ENCODE measurements around the gene TMEM106A. TPM values are rescaled to one million over a fixed set of nuclear protein-coding genes. Genes with fewer than 3 reads are reported as not detected.
A peak's percentile ranks its signal among the peaks of the same experiment; 100 is the strongest.
"Not testable (repeated sequence)": the region's sequence is repeated elsewhere in the genome, so short reads cannot be mapped to it uniquely, and the experiment has no call there.

The TMEM106A gene, protein sequence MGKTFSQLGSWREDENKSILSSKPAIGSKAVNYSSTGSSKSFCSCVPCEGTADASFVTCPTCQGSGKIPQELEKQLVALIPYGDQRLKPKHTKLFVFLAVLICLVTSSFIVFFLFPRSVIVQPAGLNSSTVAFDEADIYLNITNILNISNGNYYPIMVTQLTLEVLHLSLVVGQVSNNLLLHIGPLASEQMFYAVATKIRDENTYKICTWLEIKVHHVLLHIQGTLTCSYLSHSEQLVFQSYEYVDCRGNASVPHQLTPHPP
- 7.8 TPM for total RNA-seq
- polyA plus RNA-seq (ENCODE audit: insufficient read depth in 1 of 8, insufficient read length in 8 of 8, low replicate concordance in 1 of 8): 10 to 100 TPM in 1 of 8 donors, 1 to 10 TPM in 7; 5.9 to 10.4 (median 7.8) TPM
- long read RNA-seq, donor 1, partial matches to known transcripts: 0 of 1 reads
- long read RNA-seq, donor 1, other reads (novel, unspliced or antisense): 0 of 1 reads
- long read RNA-seq, donor 2, partial matches to known transcripts: 0 of 1 reads
- long read RNA-seq, donor 2, other reads (novel, unspliced or antisense): 0 of 1 reads
- long read RNA-seq, donor 3, partial matches to known transcripts: 0 of 1 reads
- long read RNA-seq, donor 3, other reads (novel, unspliced or antisense): 0 of 1 reads
- long read RNA-seq, donor 4: 0 reads
- long read RNA-seq, donor 5, partial matches to known transcripts: 17 of 17 reads
- long read RNA-seq, donor 5, other reads (novel, unspliced or antisense): 0 of 17 reads
- long read RNA-seq, donor 6: 0 reads
- long read RNA-seq, donor 7: 0 reads
- long read RNA-seq, donor 8: 0 reads
- long read RNA-seq, donor 9, partial matches to known transcripts: 0 of 1 reads
- long read RNA-seq, donor 9, other reads (novel, unspliced or antisense): 0 of 1 reads
- long read RNA-seq, donor 10, partial matches to known transcripts: 0 of 4 reads
- long read RNA-seq, donor 10, other reads (novel, unspliced or antisense): 0 of 4 reads
- long read RNA-seq, donor 11, partial matches to known transcripts: 0 of 3 reads
- long read RNA-seq, donor 11, other reads (novel, unspliced or antisense): 0 of 3 reads

DNA sequence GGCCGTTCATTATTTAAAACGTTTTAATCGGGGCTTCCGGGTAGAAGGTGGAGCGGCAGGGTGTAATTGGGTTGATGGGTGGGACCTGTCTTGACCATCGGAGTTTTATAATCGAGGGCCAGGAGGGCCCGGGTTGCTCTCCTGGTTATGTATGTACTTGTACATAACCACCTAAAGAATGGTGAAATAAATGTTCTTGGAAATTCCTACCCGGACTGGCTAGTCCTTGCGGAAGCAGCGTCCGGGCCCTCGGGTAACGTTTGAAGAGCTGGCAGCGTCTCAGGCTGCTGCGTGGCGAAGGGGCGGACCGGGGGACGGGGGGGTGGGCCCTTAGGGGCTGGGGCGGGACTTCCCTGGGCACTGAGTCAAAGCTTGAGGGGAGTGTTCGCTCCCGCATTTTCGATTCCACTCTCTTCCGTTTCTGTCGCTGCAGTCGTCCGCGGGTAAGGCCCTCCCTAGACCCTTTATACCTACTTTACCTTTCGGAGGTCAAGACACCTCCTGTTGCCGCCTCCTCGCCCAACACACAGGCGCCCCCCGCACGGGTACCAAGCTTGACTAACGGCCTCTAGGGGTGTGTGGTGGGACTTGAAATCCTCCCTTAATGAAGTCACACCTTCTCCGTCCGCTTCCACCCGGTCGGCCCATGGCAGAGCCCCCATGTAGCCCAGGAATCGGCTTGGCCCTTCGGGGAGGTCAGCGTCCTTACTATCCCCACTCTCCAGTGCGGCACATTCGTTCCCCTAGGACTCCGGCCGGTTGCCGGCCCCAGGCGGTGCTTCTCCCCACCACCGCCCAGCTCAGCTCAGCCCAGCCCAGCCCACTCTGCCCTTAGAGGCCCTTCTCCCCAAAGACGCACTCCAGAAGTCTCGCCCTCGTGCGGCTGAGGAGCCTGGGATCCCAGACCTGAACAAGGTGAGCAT, at the start of gene TMEM106A:
Gene TMEM106A (plus strand): TSS at position 396 of the 923 bp plus-strand sequence. CDS start 1,167 bp downstream, outside the sequence.
- no peaks in the 10 kb centered on the region for H3K27me3 ChIP-seq (ENCODE audit: control insufficient read depth, insufficient read depth, low read length)
- peak within 1 kb of the TSS; percentile 77 for H3K4me3 ChIP-seq (ENCODE audit: low read length)
- H3K36me3 ChIP-seq (ENCODE audit: control insufficient read depth, insufficient read depth, low read length): peaks cover 39% of the 10 kb centered on the region
- peaks cover 20% of the 10 kb centered on the region for H3K4me1 ChIP-seq (ENCODE audit: control insufficient read depth, insufficient read depth, low read length)
- H3K9me3 ChIP-seq (replicated peaks; ENCODE audit: control insufficient read depth, low read depth, low read length): no peaks in the 10 kb centered on the region
- H3K27ac ChIP-seq (ENCODE audit: low read length): peak within 1 kb of the TSS; percentile 92
- WGBS (ENCODE audit: insufficient coverage): 0% methylated on average over 22 of the region's 54 CpGs
- DNase-seq: peak; percentile 94

DNA sequence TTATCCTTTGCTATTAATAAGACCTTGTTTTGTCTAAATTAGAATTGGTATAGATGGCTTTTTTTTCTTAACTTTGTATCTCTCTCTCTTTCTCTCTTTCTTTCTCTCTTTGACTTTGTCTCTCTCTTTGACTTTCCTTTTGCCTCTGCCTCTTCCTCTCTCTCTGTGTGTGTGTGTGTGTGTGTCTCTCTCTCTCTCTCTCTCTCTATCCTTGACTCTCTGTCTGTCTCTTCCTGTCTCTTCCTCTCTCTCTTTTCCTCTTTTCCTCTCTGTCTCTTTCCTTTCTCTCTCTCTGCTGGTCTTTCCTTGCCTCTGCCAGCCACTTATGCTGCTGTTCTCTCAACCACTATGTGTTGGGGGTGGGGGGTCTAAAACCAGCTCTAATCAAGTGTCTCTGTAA, 45.7 kb upstream of the TMEM106A start:
- H3K36me3 ChIP-seq (ENCODE audit: control insufficient read depth, insufficient read depth, low read length); H3K27me3 ChIP-seq (ENCODE audit: control insufficient read depth, insufficient read depth, low read length); DNase-seq; H3K4me3 ChIP-seq (ENCODE audit: low read length); H3K27ac ChIP-seq (ENCODE audit: low read length); H3K9me3 ChIP-seq (replicated peaks; ENCODE audit: control insufficient read depth, low read depth, low read length): not testable (repeated sequence)
- peaks cover 11% of the 10 kb centered on the region for H3K4me1 ChIP-seq (ENCODE audit: control insufficient read depth, insufficient read depth, low read length)

DNA sequence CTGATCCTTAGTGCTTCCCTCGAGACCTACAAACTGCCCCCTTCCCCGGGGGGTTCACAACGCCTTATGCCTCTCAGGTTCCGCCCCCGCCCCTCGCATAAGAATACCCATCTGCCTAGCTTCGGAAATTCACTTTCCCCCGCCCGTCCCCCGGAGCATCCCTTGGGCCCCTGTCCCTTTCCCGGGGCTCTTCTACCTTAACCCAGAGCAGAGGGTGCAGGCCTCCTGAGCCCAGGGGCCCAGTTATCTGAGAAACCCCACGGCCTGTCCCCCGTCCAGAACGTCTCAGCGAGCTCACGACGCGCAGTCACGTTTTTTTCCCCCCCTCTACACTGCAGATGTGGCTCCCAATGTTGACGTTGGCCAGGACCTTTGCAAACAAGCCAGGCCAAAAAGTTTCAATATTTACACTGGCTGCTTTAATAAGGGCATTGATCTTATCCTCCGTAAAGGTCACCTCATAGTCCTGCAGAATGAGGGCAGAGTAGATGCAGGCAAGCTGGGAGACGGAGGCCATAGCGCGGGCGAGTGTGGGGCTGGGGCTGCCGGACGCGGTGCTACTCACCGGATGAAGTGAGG, 42.0 kb upstream of the TMEM106A start:
- WGBS (ENCODE audit: insufficient coverage): 0% methylated on average over 11 of the region's 29 CpGs
- Histone ChIP-seq H3K27ac (ENCODE audit: low read length) (peak overlapping the region; percentile 100), H3K4me3 (ENCODE audit: low read length) (peak overlapping the region; percentile 63), H3K36me3 (ENCODE audit: control insufficient read depth, insufficient read depth, low read length) (no peaks in the 10 kb centered on the region), H3K27me3 (ENCODE audit: control insufficient read depth, insufficient read depth, low read length) (no peaks in the 10 kb centered on the region), H3K9me3 (replicated peaks; ENCODE audit: control insufficient read depth, low read depth, low read length) (no peaks in the 10 kb centered on the region), H3K4me1 (ENCODE audit: control insufficient read depth, insufficient read depth, low read length) (peaks cover 18% of the 10 kb centered on the region)
- DNase-seq: peak; percentile 69

DNA sequence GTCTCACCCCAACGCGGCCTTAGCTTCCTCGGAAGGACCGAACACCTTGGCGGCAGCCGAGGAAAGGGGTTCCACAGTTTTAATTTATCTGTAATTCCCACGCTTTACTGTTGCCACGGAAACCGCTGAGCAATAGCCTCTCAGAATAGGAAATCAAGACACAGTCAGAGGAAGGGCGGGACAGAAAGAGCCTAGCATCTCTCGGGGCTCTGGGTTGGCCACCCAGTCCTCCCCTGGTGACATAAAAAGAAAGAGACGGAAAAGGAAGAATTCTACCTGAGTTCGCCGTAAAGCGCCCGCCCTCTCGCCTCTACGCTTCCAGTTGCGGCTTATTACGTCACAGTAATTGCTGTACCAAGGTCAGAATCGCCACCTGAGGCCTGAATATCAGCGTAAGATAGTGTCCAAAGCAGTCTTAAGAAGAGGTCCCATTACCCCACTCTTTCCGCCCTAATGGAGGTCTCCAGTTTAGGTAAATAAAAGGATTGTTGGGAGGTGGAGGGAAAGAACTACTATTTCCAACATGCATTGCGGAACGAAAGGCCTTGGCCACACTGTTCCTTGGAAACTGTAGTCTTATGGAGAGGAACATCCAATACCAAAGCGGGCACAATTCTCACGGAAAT, 41.4 kb upstream of the TMEM106A start:
- Histone ChIP-seq H3K27me3 (ENCODE audit: control insufficient read depth, insufficient read depth, low read length) (no peaks in the 10 kb centered on the region), H3K9me3 (replicated peaks; ENCODE audit: control insufficient read depth, low read depth, low read length) (no peaks in the 10 kb centered on the region), H3K36me3 (ENCODE audit: control insufficient read depth, insufficient read depth, low read length) (no peaks in the 10 kb centered on the region), H3K27ac (ENCODE audit: low read length) (peak overlapping the region; percentile 100), H3K4me1 (ENCODE audit: control insufficient read depth, insufficient read depth, low read length) (peaks cover 18% of the 10 kb centered on the region), H3K4me3 (ENCODE audit: low read length) (peak overlapping the region; percentile 63)
- 0% methylated on average over 14 of the region's 27 CpGs for WGBS (ENCODE audit: insufficient coverage)
- peak; percentile 98 for DNase-seq

DNA sequence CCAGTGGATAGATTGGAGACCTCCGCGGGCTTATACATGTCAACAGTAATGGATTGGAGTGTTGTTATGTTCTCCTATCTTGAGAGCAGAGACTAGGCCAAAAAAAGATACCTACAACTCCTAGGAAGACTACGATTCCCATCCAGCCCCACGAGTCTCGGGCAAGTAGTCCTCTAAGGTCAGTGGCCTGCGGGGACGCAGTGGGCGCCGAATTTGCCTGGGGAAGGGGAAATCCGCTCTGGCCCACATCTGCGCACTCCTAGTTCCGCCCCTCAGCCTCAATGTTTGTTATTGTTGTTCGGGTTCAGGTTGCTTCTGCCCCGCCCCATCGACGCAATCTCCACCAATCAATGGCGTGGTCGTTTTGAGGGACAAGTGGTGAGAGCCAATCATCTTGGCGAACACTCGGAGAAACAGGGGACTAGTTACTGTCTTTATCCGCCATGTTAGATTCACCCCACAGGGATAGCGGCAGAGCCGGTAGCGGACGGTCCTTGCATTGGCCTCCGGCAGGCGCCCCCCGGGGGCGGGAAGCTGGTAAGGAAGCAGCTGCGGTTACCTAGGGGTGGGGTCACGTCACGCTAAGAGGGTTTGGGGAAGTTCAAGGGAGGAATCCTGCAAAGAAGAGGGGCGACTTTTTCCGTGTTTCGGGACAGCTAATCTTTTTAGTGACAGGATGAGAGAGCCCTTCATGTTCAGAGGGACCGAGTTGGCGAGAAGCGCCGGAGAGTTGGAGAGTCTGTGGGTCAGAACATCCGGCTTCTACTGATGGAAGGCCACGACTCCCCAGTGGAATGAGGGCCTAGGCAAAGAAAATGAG, 40.7 kb upstream of the TMEM106A start, which contains the start of gene NBR1:
Gene NBR1 (plus strand): TSS at position 449 of the 820 bp plus-strand sequence. CDS start 4,586 bp downstream, outside the sequence.
- DNase-seq: peak; percentile 100
- Histone ChIP-seq H3K9me3 (replicated peaks; ENCODE audit: control insufficient read depth, low read depth, low read length) (no peaks in the 10 kb centered on the region), H3K4me1 (ENCODE audit: control insufficient read depth, insufficient read depth, low read length) (peaks cover 18% of the 10 kb centered on the region), H3K4me3 (ENCODE audit: low read length) (peak within 1 kb of the TSS; percentile 63), H3K27ac (ENCODE audit: low read length) (peak within 1 kb of the TSS; percentile 100), H3K27me3 (ENCODE audit: control insufficient read depth, insufficient read depth, low read length) (no peaks in the 10 kb centered on the region), H3K36me3 (ENCODE audit: control insufficient read depth, insufficient read depth, low read length) (peaks cover 3% of the 10 kb centered on the region)
- 0% methylated on average over 26 of the region's 41 CpGs for WGBS (ENCODE audit: insufficient coverage)

DNA sequence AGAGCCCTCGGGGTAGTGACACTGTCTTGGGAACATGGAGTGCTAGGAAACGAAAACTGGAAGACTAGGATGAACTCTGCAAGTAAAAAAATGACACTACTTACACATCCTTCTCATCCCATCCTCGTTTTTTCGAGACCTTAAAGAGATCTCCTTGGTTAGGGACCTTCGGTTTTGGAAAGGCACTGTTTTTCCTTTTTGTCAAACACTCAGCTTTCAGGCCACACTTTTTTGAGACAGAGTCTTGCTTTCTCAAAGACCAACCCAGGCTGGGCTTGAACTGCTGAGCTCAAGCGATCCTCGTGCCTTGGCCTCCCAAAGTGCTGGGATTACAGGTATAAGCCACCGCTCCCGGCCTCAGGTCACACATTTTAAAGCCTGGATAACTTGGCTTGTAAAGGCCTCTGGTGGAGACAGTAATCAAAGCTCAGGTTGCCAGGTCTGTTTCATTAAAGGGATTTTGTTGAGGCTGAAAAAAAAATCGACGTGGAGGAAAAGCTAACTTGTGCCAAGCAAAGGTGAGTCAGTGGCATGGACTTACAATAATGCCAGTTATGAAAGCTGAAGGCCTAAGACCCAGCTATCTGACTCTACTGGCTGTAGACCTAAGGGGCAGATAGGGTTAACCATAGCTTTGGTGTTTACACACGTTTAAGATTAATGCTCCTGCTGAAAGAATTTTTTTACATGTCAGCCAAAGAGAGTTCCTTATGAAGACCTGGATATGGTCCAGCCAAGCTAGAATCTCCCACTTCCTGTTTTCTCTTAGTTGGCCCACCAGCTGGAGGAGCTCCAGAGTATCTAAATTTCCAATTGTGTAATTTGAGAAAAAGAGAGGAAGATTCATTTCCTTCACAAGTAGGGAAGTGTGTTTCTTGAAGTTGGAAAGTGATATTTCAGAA, 39.8 kb upstream of the TMEM106A start:
- WGBS (ENCODE audit: insufficient coverage): 7% methylated on average over 9 of the region's 12 CpGs
- Histone ChIP-seq H3K4me1 (ENCODE audit: control insufficient read depth, insufficient read depth, low read length) (peaks cover 18% of the 10 kb centered on the region), H3K36me3 (ENCODE audit: control insufficient read depth, insufficient read depth, low read length) (peaks cover 10% of the 10 kb centered on the region), H3K4me3 (ENCODE audit: low read length) (peak overlapping the region; percentile 63), H3K27ac (ENCODE audit: low read length) (peak overlapping the region; percentile 100), H3K9me3 (replicated peaks; ENCODE audit: control insufficient read depth, low read depth, low read length) (no peaks in the 10 kb centered on the region), H3K27me3 (ENCODE audit: control insufficient read depth, insufficient read depth, low read length) (no peaks in the 10 kb centered on the region)
- DNase-seq: peak; percentile 93

DNA sequence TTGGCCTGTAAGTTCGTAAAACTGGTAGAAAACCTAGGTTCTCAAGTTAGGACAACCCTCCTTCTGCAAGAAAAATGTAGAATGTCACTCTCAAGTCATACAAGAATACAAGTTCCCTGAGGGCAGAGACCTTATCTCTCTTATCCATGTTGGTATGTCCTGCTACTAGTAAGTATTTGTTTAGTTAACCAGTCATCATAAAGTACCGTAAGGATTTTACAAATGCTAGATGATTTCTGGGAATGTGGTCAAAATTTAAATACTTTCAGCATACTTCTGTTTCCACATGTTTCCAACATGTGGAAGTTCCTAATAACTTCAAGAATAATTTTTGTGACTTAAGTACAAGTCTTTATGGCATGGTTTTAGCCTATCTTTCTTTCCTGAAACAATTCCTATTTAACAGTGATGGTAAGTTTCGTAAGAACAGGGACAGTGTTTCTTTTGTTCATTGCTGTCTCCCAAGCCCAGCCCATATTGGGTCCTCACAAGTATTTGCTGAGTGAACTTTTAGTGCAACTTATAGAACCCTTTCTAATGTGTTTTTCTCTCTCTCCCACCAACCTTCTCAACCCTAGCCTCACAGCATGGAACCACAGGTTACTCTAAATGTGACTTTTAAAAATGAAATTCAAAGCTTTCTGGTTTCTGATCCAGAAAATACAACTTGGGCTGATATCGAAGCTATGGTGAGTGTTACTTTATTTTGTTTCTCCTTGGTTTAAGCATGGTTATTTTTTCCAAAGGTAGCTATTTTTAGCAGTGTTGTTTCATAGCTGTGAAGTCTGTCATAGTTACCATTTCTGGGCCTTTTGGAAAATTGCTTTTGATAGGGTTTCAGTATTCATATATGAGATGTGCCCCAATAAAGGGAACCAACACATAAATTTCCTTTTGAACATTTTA, 36.2 kb upstream of the TMEM106A start:
- Histone ChIP-seq H3K27ac (ENCODE audit: low read length) (no peak overlapping the region), H3K4me1 (ENCODE audit: control insufficient read depth, insufficient read depth, low read length) (peaks cover 8% of the 10 kb centered on the region), H3K9me3 (replicated peaks; ENCODE audit: control insufficient read depth, low read depth, low read length) (no peaks in the 10 kb centered on the region), H3K4me3 (ENCODE audit: low read length) (no peak overlapping the region), H3K27me3 (ENCODE audit: control insufficient read depth, insufficient read depth, low read length) (no peaks in the 10 kb centered on the region), H3K36me3 (ENCODE audit: control insufficient read depth, insufficient read depth, low read length) (peaks cover 25% of the 10 kb centered on the region)
- DNase-seq: peak; percentile 24
- no CpG with 5 or more reads among the region's 4 CpGs for WGBS (ENCODE audit: insufficient coverage)

All from muscle of leg (tissue), 16 donors.